HEK293T (cell line): ENCODE measurements around the gene TFB2M.

Source experiments
- CTCF ChIA-PET: fragments of 350-600 bp; formaldehyde crosslinking; extraction: SDS; loops from one replicate; lab custom pipeline; 2021; ENCODE audit warnings: antibody characterized with exemption, inconsistent platforms; lab: Yijun Ruan, JAX
- POLR2A ChIA-PET: fragments of 350-600 bp; formaldehyde crosslinking; extraction: SDS; loops from one replicate; lab custom pipeline; 2020; ENCODE audit warnings: antibody characterized with exemption, inconsistent platforms; lab: Yijun Ruan, JAX
- DNase-seq: peaks from one replicate; pipeline ENCODE4 v3.0.0; 2012; ENCODE audit warnings: mixed read lengths; ENCODE audit errors: extremely low spot score
- ARNT ChIP-seq: fragments of 450-650 bp; IDR thresholded peaks from 2 replicates; pipeline ENCODE4 v1.6.1; 2017; ENCODE audit warnings: mild to moderate bottlenecking
- BHLHE40 ChIP-seq: fragments of 450-650 bp; IDR thresholded peaks from 2 replicates; pipeline ENCODE4 v1.6.1; 2016; ENCODE audit warnings: mild to moderate bottlenecking, moderate library complexity, borderline replicate concordance
- CTBP1 ChIP-seq: fragments of 450-650 bp; IDR thresholded peaks from 2 replicates; pipeline ENCODE4 v1.6.1; 2016; ENCODE audit warnings: borderline replicate concordance
- ELF4 ChIP-seq: fragments of 450-650 bp; IDR thresholded peaks from 2 replicates; pipeline ENCODE4 v1.6.1; 2017; ENCODE audit warnings: antibody characterized with exemption
- FOXA1 ChIP-seq: fragments of 450-650 bp; IDR thresholded peaks from 2 replicates; pipeline ENCODE4 v1.6.1; 2016; ENCODE audit warnings: mild to moderate bottlenecking
- FOXK2 ChIP-seq: fragments of 450-650 bp; IDR thresholded peaks from 2 replicates; pipeline ENCODE4 v1.6.1; 2016; ENCODE audit warnings: mild to moderate bottlenecking
- FOXM1 ChIP-seq: fragments of 450-650 bp; IDR thresholded peaks from 2 replicates; pipeline ENCODE4 v1.6.1; 2017; ENCODE audit warnings: mild to moderate bottlenecking, borderline replicate concordance
- HDGF ChIP-seq: fragments of 450-650 bp; IDR thresholded peaks from 2 replicates; pipeline ENCODE4 v1.6.1; 2017; ENCODE audit warnings: antibody characterized with exemption, borderline replicate concordance
- L3MBTL2 ChIP-seq: fragments of 450-650 bp; conservative IDR thresholded peaks from 2 replicates; pipeline ENCODE4 v1.6.1; 2016; ENCODE audit warnings: mild to moderate bottlenecking
- LEF1 ChIP-seq: fragments of 450-650 bp; IDR thresholded peaks from 2 replicates; pipeline ENCODE4 v1.6.1; 2017; ENCODE audit warnings: mild to moderate bottlenecking, borderline replicate concordance
- NFRKB ChIP-seq: fragments of 450-650 bp; IDR thresholded peaks from 2 replicates; pipeline ENCODE4 v1.6.1; 2016; ENCODE audit warnings: mild to moderate bottlenecking, moderate library complexity
- PKNOX1 ChIP-seq: fragments of 450-650 bp; IDR thresholded peaks from 2 replicates; pipeline ENCODE4 v1.6.1; 2016
- SP1 ChIP-seq: fragments of 450-650 bp; IDR thresholded peaks from 2 replicates; pipeline ENCODE4 v1.6.1; 2017
- SUZ12 ChIP-seq: fragments of 450-650 bp; IDR thresholded peaks from 2 replicates; pipeline ENCODE4 v1.6.1; 2016; ENCODE audit warnings: mild to moderate bottlenecking
- TARDBP ChIP-seq: fragments of 450-650 bp; IDR thresholded peaks from 2 replicates; pipeline ENCODE4 v1.6.1; 2016
- ZNF384 ChIP-seq: fragments of 450-650 bp; IDR thresholded peaks from 2 replicates; pipeline ENCODE4 v1.6.1; 2016

Gene TFB2M

DNA sequence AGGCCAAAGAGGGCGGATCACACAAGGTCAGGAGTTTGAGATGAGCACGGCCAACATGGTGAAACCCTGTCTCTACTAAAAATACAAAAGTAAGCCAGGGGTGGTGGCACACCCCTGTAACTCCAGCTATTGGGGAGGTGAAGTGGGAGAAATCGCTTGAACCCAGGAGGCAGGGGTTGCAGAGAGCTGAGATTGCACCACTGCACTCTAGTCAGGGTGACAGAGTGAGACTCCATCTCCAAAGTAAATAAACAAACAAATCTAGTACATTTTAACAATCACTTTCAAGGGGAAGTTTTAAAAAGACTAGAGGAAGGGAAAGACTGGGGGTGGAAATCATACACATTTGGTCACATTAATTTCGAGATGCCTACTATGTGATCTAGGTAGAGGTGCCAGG is 6.8 kb downstream of the TFB2M start:
- DNase-seq, result no peak
- ChIA-PET CTCF (no interaction called here), POLR2A (no interaction called here)
- TF ChIP-seq HDGF, result no peak
- no peak for TF ChIP-seq LEF1
- no peak for TF ChIP-seq BHLHE40
- no peak for TF ChIP-seq ZNF384
- no peak for TF ChIP-seq SUZ12
- no peak for TF ChIP-seq ARNT
- no peak for TF ChIP-seq FOXA1
- TF ChIP-seq ELF4, result no peak
- no peak for TF ChIP-seq TARDBP
- no peak for TF ChIP-seq FOXK2
- TF ChIP-seq FOXM1, result no peak
- TF ChIP-seq SP1, result no peak

DNA sequence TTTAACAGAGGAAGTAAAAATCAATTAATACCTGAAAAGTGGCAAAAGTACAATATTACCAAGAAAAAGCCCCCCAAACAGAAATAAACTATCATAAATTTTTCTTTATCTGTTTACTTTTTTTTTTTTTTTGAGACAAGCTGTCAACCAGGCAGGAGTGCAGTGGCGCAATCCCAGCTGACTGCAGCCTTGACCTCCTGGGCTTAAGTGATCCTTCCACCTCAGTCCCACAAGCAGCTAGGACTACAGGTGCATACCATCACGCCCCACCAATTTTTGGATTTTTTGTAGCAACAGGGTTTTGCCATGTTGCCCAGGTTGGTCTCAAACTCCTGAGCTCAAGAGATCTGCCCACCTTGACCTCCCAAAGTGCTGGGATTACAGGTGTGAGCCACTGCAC is 8.0 kb downstream of the TFB2M start:
- ChIA-PET POLR2A (no interaction called here), CTCF (interaction anchor here (0.6 kb wide), 1 partner anchor 574 kb away, joined by 3 read pairs; no protein-coding TSS in a partner anchor)
- TF ChIP-seq PKNOX1, result no peak
- TF ChIP-seq SP1, result no peak
- TF ChIP-seq L3MBTL2, result no peak
- TF ChIP-seq BHLHE40, result no peak
- TF ChIP-seq FOXA1, result no peak
- TF ChIP-seq FOXK2, result no peak
- no peak for TF ChIP-seq SUZ12
- no peak for TF ChIP-seq ZNF384
- TF ChIP-seq ARNT, result no peak
- TF ChIP-seq TARDBP, result no peak
- TF ChIP-seq CTBP1, result no peak
- no peak for TF ChIP-seq FOXM1
- no peak for TF ChIP-seq LEF1
- no peak for TF ChIP-seq HDGF
- no peak for TF ChIP-seq NFRKB
- TF ChIP-seq ELF4, result no peak
- DNase-seq, result no peak

DNA sequence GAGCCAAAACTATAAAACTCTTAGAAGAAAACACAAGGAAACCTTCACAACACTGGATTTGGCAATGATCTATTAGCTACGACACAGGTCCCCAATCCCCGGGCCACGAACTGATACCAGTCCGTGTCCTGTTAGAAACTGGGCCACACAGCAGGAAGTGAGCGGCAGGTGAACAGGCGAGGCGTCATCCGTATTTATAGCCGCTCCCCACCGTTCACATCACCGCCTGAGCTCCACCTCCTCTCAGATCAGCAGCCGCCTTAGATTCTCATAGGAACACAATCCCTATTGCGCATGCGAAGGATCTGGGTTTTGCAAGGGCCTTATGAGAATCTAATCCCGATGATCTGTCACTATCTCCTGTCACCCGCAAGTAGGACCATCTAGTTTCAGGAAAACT is 11.9 kb downstream of the TFB2M start:
- no peak for DNase-seq
- ChIA-PET POLR2A (no interaction called here), CTCF (no interaction called here)
- TF ChIP-seq TARDBP (no peak), FOXA1 (no peak), SP1 (no peak), ZNF384 (no peak), CTBP1 (no peak), ELF4 (no peak), FOXK2 (no peak), NFRKB (no peak), BHLHE40 (no peak), HDGF (no peak), LEF1 (no peak)

GRCh38 chr1:246552110-246552509 is 14.0 kb downstream of the TFB2M start:
- DNase-seq, result no peak
- POLR2A ChIA-PET, result no interaction called here
- CTCF ChIA-PET, result no interaction called here
- TF ChIP-seq SUZ12 (no peak), BHLHE40 (no peak), ELF4 (no peak), ARNT (no peak), HDGF (no peak), TARDBP (no peak), FOXK2 (no peak), CTBP1 (no peak), ZNF384 (no peak), LEF1 (no peak), NFRKB (no peak), FOXA1 (no peak), SP1 (no peak), PKNOX1 (no peak), L3MBTL2 (no peak), FOXM1 (no peak)

- TF ChIP-seq FOXM1, result no peak
- TF ChIP-seq L3MBTL2, result no peak
- no peak for TF ChIP-seq TARDBP
- TF ChIP-seq ELF4, result no peak
- no peak for TF ChIP-seq BHLHE40
- TF ChIP-seq SUZ12, result no peak
- TF ChIP-seq LEF1, result no peak
- TF ChIP-seq PKNOX1, result no peak
- no peak for TF ChIP-seq ZNF384
- TF ChIP-seq NFRKB, result no peak
- no peak for TF ChIP-seq SP1
- TF ChIP-seq HDGF, result no peak
- no peak for TF ChIP-seq FOXK2
- no peak for TF ChIP-seq CTBP1
- no peak for TF ChIP-seq ARNT
- no peak for TF ChIP-seq FOXA1
- POLR2A ChIA-PET, result no interaction called here
- no peak for DNase-seq
- CTCF ChIA-PET, result interaction anchor here (0.6 kb wide), 1 partner anchor 1440 kb away, joined by 3 read pairs; no protein-coding TSS in a partner anchor
Observed at GRCh38 chr1:246550402-246550801, 15.7 kb downstream of the TFB2M start.

GRCh38 chr1:246549665-246550064 is 16.4 kb downstream of the TFB2M start:
- CTCF ChIA-PET, result no interaction called here
- TF ChIP-seq HDGF, result no peak
- no peak for TF ChIP-seq ZNF384
- TF ChIP-seq NFRKB, result no peak
- no peak for DNase-seq
- POLR2A ChIA-PET, result no interaction called here
